GM12891 (cell line): ENCODE measurements around the gene MAP3K19.

ENCODE experiments used
- DNase-seq: peaks from one replicate; pipeline ENCODE4 v3.0.0; 2011; ENCODE audit warnings: low spot score; ENCODE audit not compliant: insufficient read length
- FAIRE-seq: peaks from 2 replicates; lab custom pipeline; 2011; peaks lifted over from hg19 to GRCh38; lab: Jason Lieb, UNC
- PAX5 ChIP-seq: IDR thresholded peaks from 2 replicates; pipeline ENCODE4 v1.6.1; 2011; ENCODE audit warnings: low read length, moderate library complexity, mild to moderate bottlenecking; ENCODE audit not compliant: insufficient read depth, severe bottlenecking
- POLR2A ChIP-seq: IDR thresholded peaks from 2 replicates; pipeline ENCODE4 v1.6.1; 2011; ENCODE audit warnings: low read depth, low read length, control low read depth
- POLR2AphosphoS5 ChIP-seq: IDR thresholded peaks from 2 replicates; pipeline ENCODE4 v1.6.1; 2011; ENCODE audit warnings: low read depth, low read length, control low read depth
- POU2F2 ChIP-seq: IDR thresholded peaks from 2 replicates; pipeline ENCODE4 v1.6.1; 2011; ENCODE audit warnings: low read depth, mild to moderate bottlenecking, control low read depth, low read length, moderate library complexity
- SPI1 ChIP-seq: IDR thresholded peaks from 2 replicates; pipeline ENCODE4 v1.6.1; 2011; ENCODE audit warnings: low read depth, low read length, control low read depth
- TAF1 ChIP-seq: IDR thresholded peaks from 2 replicates; pipeline ENCODE4 v1.6.1; 2011; ENCODE audit warnings: low read depth, low read length, control low read depth

Gene MAP3K19

DNA sequence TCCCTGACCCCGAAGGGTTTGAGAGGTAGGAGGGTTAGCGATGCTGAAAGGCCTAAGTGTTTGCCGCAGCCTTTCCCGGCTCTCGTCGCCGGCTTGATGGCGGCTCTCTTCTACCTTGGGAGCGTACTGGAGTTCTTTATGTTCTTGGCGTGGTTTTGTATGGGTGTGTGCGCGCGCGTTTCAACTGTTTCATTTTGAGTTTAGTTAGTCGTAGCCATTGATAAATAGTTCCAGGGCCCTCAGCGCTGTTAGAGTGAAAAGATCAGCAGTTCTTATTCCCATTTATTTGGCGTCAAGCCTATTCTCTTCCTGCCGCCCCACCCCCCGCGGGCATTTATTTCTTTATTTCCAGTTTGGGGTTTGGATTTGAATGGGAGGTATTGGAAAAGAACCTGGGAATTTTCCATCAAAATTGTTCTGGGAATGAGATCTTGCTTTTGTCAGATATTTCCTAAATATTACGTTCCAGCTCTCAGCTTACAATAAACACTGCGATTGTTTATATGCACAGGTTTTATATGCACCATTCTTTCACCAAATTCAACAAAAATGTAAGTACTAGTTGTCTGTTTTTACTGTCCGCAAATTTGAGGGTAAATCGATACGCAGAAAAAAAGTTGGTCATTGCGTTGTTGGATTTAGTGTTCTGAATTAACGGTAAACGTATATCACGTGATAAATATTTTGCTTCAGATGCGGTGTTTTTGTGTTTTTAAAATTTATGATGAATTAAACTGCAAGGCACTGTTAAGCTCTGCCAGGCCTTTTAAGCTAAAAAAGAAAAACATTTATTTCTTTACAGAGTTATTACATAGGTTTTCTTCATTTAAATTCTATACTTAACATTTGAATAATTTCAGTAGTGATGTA is 127.7 kb downstream of the MAP3K19 start:
- TF ChIP-seq PAX5 (no peak), POLR2AphosphoS5 (peak; percentile 55; the same call in 1 of the 2 replicates), POLR2A (peak; percentile 66; the same call in 1 of the 2 replicates)
- FAIRE-seq (peak; percentile 79), DNase-seq (no peak)

GRCh38 chr2:134918526-134919340 is 128.5 kb downstream of the MAP3K19 start, which contains the start of gene CCNT2:
Gene CCNT2, plus strand, starts transcription at chr2:134918822. Its CDS starts 33 bp downstream, at chr2:134918855.
- TF ChIP-seq POU2F2 (no peak), PAX5 (no peak), TAF1 (peak; percentile 88), SPI1 (peak; percentile 39; the same call in 1 of the 2 replicates), POLR2A (peak; percentile 65), POLR2AphosphoS5 (peak; percentile 77)
- peak; percentile 99 for FAIRE-seq
- DNase-seq = peak; percentile 94

- FAIRE-seq = no peak
- TF ChIP-seq SPI1 (0 out of 2 replicates have a peak, but pooled peaks have one; percentile 0), POU2F2 (no peak), TAF1 (peak; percentile 70), POLR2AphosphoS5 (peak; percentile 81), PAX5 (peak; percentile 93), POLR2A (peak; percentile 87)
- DNase-seq = no peak
Observed at GRCh38 chr2:134917888-134918525, 129.2 kb downstream of the MAP3K19 start.

DNA sequence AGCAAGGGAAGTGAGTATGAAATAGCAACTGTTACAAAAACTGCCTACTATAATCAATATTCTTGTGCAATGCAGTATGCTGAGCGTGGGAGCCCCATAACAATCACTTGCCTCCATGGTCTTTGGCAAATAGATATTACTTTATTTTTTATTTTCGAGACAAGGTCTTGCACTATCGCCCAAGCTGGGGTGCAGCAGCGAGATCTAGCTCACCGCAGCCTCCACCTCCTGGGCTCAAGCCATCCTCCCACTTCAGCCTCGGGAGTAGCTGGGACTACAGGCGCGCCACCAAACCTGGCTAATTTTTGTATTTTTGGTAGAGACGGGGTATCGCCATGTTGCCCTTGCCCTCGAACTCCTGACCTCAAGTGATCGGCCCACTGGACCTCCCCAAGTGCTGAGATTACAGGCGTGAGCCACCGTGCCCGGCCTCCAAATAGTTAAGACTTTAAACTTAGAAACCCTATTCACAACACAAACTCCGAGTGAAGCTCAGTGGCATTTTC is 129.8 kb downstream of the MAP3K19 start:
- FAIRE-seq (peak; percentile 66), DNase-seq (no peak)
- no peak for TF ChIP-seq POLR2A
- no peak for TF ChIP-seq POLR2AphosphoS5
- TF ChIP-seq TAF1 = no peak
- no peak for TF ChIP-seq PAX5
- TF ChIP-seq POU2F2 = no peak
- no peak for TF ChIP-seq SPI1
